H1 (cell line): Measurements from ENCODE around the gene GABPB2. TPM values are rescaled to one million over a fixed set of nuclear protein-coding genes. Genes with fewer than 3 reads are reported as not detected.

ENCODE experiments used
- CTCF ChIA-PET: fragments of 300-600 bp; sonication (Branson Sonifier 250); formaldehyde crosslinking; loops from one replicate; lab custom pipeline; 2021; ENCODE audit not compliant: partially characterized antibody; lab: Charles Lee
- POLR2A ChIA-PET: fragments of 300-600 bp; sonication (Branson Sonifier 250); formaldehyde crosslinking; loops from one replicate; lab custom pipeline; 2021; ENCODE audit warnings: inconsistent platforms; ENCODE audit not compliant: partially characterized antibody; lab: Charles Lee
- DNase-seq, 2 experiments: peaks; one replicate each; pipeline versions ENCODE4 v3.0.0 to v3.0.0-alpha.2; 2010 to 2022; ENCODE audit warnings: low spot score in 2 of 2, low read depth in 1 of 2, mixed read lengths in 1 of 2
- FAIRE-seq: peaks from 2 replicates; lab custom pipeline; 2011; peaks lifted over from hg19 to GRCh38; lab: Jason Lieb, UNC
- H2AFZ ChIP-seq: 2 replicates; pipeline ENCODE4 v1.8.1; 2012; ENCODE audit warnings: low read length, inconsistent platforms
- H2AK5ac ChIP-seq: 2 replicates; pipeline ENCODE4 v1.6.1; 2013; ENCODE audit warnings: low read depth, low read length
- H2BK120ac ChIP-seq: replicated peaks from 2 replicates; pipeline ENCODE3; 2013; ENCODE audit warnings: low read depth, low read length, inconsistent platforms
- H2BK12ac ChIP-seq: 2 replicates; pipeline ENCODE4 v1.6.1; 2013; ENCODE audit warnings: low read depth, low read length
- H2BK15ac ChIP-seq: 2 replicates; pipeline ENCODE4 v1.6.1; 2013; ENCODE audit warnings: low read length
- H2BK20ac ChIP-seq: 2 replicates; pipeline ENCODE4 v1.6.1; 2013; ENCODE audit warnings: low read length
- H2BK5ac ChIP-seq: 2 replicates; pipeline ENCODE4 v1.6.1; 2013; ENCODE audit warnings: low read depth, low read length
- H3K14ac ChIP-seq: 2 replicates; pipeline ENCODE4 v1.6.1; 2013; ENCODE audit warnings: inconsistent platforms; ENCODE audit not compliant: insufficient read length
- H3K18ac ChIP-seq: 2 replicates; pipeline ENCODE4 v1.6.1; 2013; ENCODE audit warnings: low read length; ENCODE audit errors: extremely low read depth
- H3K23ac ChIP-seq: 2 replicates; pipeline ENCODE4 v1.6.1; 2013; ENCODE audit warnings: inconsistent platforms; ENCODE audit not compliant: insufficient read length
- H3K23me2 ChIP-seq: 2 replicates; pipeline ENCODE4 v1.6.1; 2013; ENCODE audit warnings: low read depth, low read length
- H3K27ac ChIP-seq: 2 replicates; pipeline ENCODE4 v1.6.1; 2011; ENCODE audit warnings: low read depth, low read length, inconsistent platforms
- H3K27me3 ChIP-seq, 4 experiments: replicated peaks in 1 of 4; 1 replicate in 1 of 4; 2 replicates in 3 of 4; pipeline versions ENCODE4 v1.6.1 to v1.8.1; 2011 to 2013; ENCODE audit warnings: low read length in 3 of 4, mild to moderate bottlenecking in 3 of 4, inconsistent platforms in 2 of 4, mixed read lengths in 2 of 4, moderate library complexity in 1 of 4; ENCODE audit not compliant: control insufficient read depth in 3 of 4, insufficient read depth in 3 of 4; ENCODE audit errors: extremely low read depth in 1 of 4
- H3K36me3 ChIP-seq, 4 experiments: 2 replicates each; pipeline versions ENCODE4 v1.6.1 to v1.8.1; 2011 to 2013; ENCODE audit warnings: mild to moderate bottlenecking in 4 of 4, low read length in 3 of 4, moderate library complexity in 2 of 4, control low read depth in 1 of 4, inconsistent platforms in 1 of 4; ENCODE audit not compliant: insufficient read depth in 4 of 4, control insufficient read depth in 2 of 4
- H3K4ac ChIP-seq: replicated peaks from 2 replicates; pipeline ENCODE3; 2013; ENCODE audit warnings: low read length, low read depth, mixed read lengths, inconsistent platforms; ENCODE audit not compliant: insufficient read length
- H3K4me1 ChIP-seq, 4 experiments: replicated peaks in 1 of 4; 1 replicate in 1 of 4; 2 replicates in 3 of 4; pipeline versions ENCODE4 v1.6.1 to v1.8.1; 2011 to 2013; ENCODE audit warnings: low read length in 3 of 4, inconsistent platforms in 2 of 4, mixed read lengths in 1 of 4; ENCODE audit not compliant: insufficient read depth in 4 of 4, control insufficient read depth in 3 of 4
- H3K4me2 ChIP-seq, 2 experiments: 2 replicates each; pipeline versions ENCODE4 v1.6.1 to v1.8.1; 2011 to 2013; ENCODE audit warnings: low read depth in 2 of 2, low read length in 2 of 2, control low read depth in 1 of 2, inconsistent platforms in 1 of 2, mild to moderate bottlenecking in 1 of 2; ENCODE audit not compliant: insufficient read depth in 1 of 2
- H3K4me3 ChIP-seq, 4 experiments: fragments of 200-600, 300-600 bp in 1 of 4; sonication (generic), shearing (Covaris generic), sonication (Bioruptor Twin) in 1 of 4; 2 replicates each; pipeline versions ENCODE4 v1.5.1 to v1.8.1; 2011 to 2016; ENCODE audit warnings: low read length in 4 of 4, low read depth in 3 of 4, control low read depth in 2 of 4, inconsistent platforms in 2 of 4, mild to moderate bottlenecking in 2 of 4, mixed read lengths in 1 of 4, moderate library complexity in 1 of 4; ENCODE audit not compliant: insufficient read depth in 2 of 4; ENCODE audit errors: extremely low read depth in 1 of 4
- H3K56ac ChIP-seq: replicated peaks from 2 replicates; pipeline ENCODE3; 2013; ENCODE audit warnings: low read depth, mild to moderate bottlenecking, mixed read lengths, low read length, inconsistent platforms; ENCODE audit not compliant: insufficient read length
- H3K79me1 ChIP-seq: 2 replicates; pipeline ENCODE4 v1.6.1; 2013; ENCODE audit warnings: low read depth, low read length, control low read depth
- H3K79me2 ChIP-seq, 2 experiments: 2 replicates each; pipeline versions ENCODE4 v1.6.1 to v1.8.1; 2012 to 2013; ENCODE audit warnings: low read length in 2 of 2, mild to moderate bottlenecking in 2 of 2, inconsistent platforms in 1 of 2; ENCODE audit not compliant: insufficient read depth in 2 of 2, control insufficient read depth in 1 of 2
- H3K9ac ChIP-seq, 4 experiments: replicated peaks in 1 of 4; 1 replicate in 1 of 4; 2 replicates in 3 of 4; pipeline versions ENCODE4 v1.6.1 to v1.8.1; 2011 to 2013; ENCODE audit warnings: low read depth in 3 of 4, low read length in 3 of 4, control low read depth in 2 of 4, mild to moderate bottlenecking in 2 of 4, moderate library complexity in 2 of 4, inconsistent platforms in 1 of 4; ENCODE audit errors: extremely low read depth in 1 of 4
- H3K9me3 ChIP-seq, 2 experiments: 2 replicates each; pipeline versions ENCODE4 v1.6.1 to v1.8.1; 2012 to 2013; ENCODE audit warnings: mild to moderate bottlenecking in 2 of 2, moderate library complexity in 2 of 2, control low read depth in 1 of 2, inconsistent platforms in 1 of 2, low read depth in 1 of 2, low read length in 1 of 2, mixed read lengths in 1 of 2; ENCODE audit not compliant: insufficient read depth in 2 of 2
- H4K20me1 ChIP-seq, 2 experiments: replicated peaks in 1 of 2; 2 replicates each; pipeline versions ENCODE3 to v1.8.1; 2011 to 2013; ENCODE audit warnings: inconsistent platforms in 2 of 2, low read length in 2 of 2, mild to moderate bottlenecking in 1 of 2; ENCODE audit not compliant: insufficient read depth in 2 of 2, control insufficient read depth in 1 of 2
- H4K5ac ChIP-seq: 2 replicates; pipeline ENCODE4 v1.6.1; 2013; ENCODE audit warnings: low read length, low read depth, mixed read lengths, inconsistent platforms; ENCODE audit not compliant: insufficient read length
- H4K8ac ChIP-seq: 2 replicates; pipeline ENCODE4 v1.8.0; 2013; ENCODE audit warnings: mild to moderate bottlenecking, moderate library complexity, low read length, inconsistent platforms; ENCODE audit not compliant: insufficient read depth; ENCODE audit errors: extremely low read depth
- H4K91ac ChIP-seq: replicated peaks from 2 replicates; pipeline ENCODE3; 2013; ENCODE audit warnings: low read length, mixed read lengths, inconsistent platforms; ENCODE audit not compliant: insufficient read length
- CREB1 ChIP-seq: IDR thresholded peaks from 2 replicates; pipeline ENCODE4 v1.6.1; 2012; ENCODE audit warnings: inconsistent platforms
- CTBP2 ChIP-seq: IDR thresholded peaks from 2 replicates; pipeline ENCODE4 v1.7.0; 2011; ENCODE audit warnings: borderline replicate concordance, mild to moderate bottlenecking, moderate library complexity, mixed read lengths, low read length; ENCODE audit not compliant: insufficient read depth, insufficient read length
- EGR1 ChIP-seq: IDR thresholded peaks from 2 replicates; pipeline ENCODE4 v1.6.1; 2011; ENCODE audit warnings: low read depth, low read length, borderline replicate concordance
- EZH2 ChIP-seq: fragments of 200-600 bp; sonication (generic); IDR thresholded peaks from 2 replicates; pipeline ENCODE4 v1.7.1; 2012; ENCODE audit warnings: low read depth, mild to moderate bottlenecking, moderate library complexity, low read length, inconsistent platforms; ENCODE audit not compliant: severe bottlenecking
- NANOG ChIP-seq: IDR thresholded peaks from 2 replicates; pipeline ENCODE4 v1.6.1; 2011; ENCODE audit warnings: low read length, low read depth, mild to moderate bottlenecking, inconsistent platforms; ENCODE audit not compliant: insufficient read depth, poor library complexity, severe bottlenecking
- POLR2A ChIP-seq, 2 experiments: IDR thresholded peaks; 1 replicate in 1 of 2; 2 replicates in 1 of 2; pipeline ENCODE4 v1.6.1; 2011; ENCODE audit warnings: low read depth in 2 of 2, low read length in 2 of 2, mild to moderate bottlenecking in 2 of 2; ENCODE audit errors: control extremely low read depth in 1 of 2
- RXRA ChIP-seq: IDR thresholded peaks from 2 replicates; pipeline ENCODE4 v1.6.1; 2011; ENCODE audit warnings: low read depth, mild to moderate bottlenecking, low read length, moderate library complexity; ENCODE audit not compliant: insufficient read depth
- TBP ChIP-seq: IDR thresholded peaks from 2 replicates; pipeline ENCODE4 v1.6.1; 2011; ENCODE audit warnings: low read depth, low read length, improper control_type of control experiment
- USF2 ChIP-seq: IDR thresholded peaks from 2 replicates; pipeline ENCODE4 v1.6.1; 2011; ENCODE audit warnings: low read length, improper control_type of control experiment
- YY1 ChIP-seq: IDR thresholded peaks from 2 replicates; pipeline ENCODE4 v1.6.1; 2011; ENCODE audit warnings: low read depth, mild to moderate bottlenecking, low read length
- ZNF274 ChIP-seq: IDR thresholded peaks from 2 replicates; pipeline ENCODE4 v1.7.0; 2012; ENCODE audit warnings: low read length, borderline replicate concordance; ENCODE audit errors: extremely low read depth
- WGBS, 2 experiments: shearing (Covaris generic) in 1 of 2; methylation state at CpG; one replicate each; pipeline versions ENCODE4 v1.1.6 to v1.1.7; 2013 to 2015; ENCODE audit warnings: low lambda C conversion rate in 2 of 2, mixed read lengths in 2 of 2, inconsistent platforms in 1 of 2, low coverage in 1 of 2, missing lambda C conversion rate in 1 of 2; ENCODE audit not compliant: insufficient replicate concordance in 2 of 2, insufficient coverage in 1 of 2, insufficient read length in 1 of 2; ENCODE audit errors: extremely low coverage in 1 of 2, missing lambda C conversion rate in 1 of 2; 5-methylcytosine and 5-hydroxymethylcytosine counted together
- polyA plus RNA-seq, 7 experiments: library from polyadenylated mRNA; depleted of rRNA in 3 of 7; stranded (reverse) in 5 of 7; unstranded in 2 of 7; fragments of >200 nt in 5 of 7; fragments of 200-250 nt in 2 of 7; gene quantifications; 1 replicate in 5 of 7; 2 replicates in 1 of 7; 4 replicates in 1 of 7; pipeline versions ENCODE4 v1.2.1 to v1.2.3, GENCODE V29; 2011 to 2013; ENCODE audit warnings: missing spikeins in 2 of 7, mixed read lengths in 2 of 7
- total RNA-seq: library from RNA; stranded (reverse); fragmentation: NEBNext Ultra II Directional; extraction: Animal tissue kit (Norgen Biotek cat#: 25700); gene quantifications from 2 replicates; pipeline ENCODE4 v1.2.1, GENCODE V29; 2021

GABPB2 gene
- total and polyA plus RNA-seq, 2 of the 8 experiments (the other 6 are each of a cell fraction or from before 2014, with no cell fraction given) = 1.8 to 2.4 TPM

DNA sequence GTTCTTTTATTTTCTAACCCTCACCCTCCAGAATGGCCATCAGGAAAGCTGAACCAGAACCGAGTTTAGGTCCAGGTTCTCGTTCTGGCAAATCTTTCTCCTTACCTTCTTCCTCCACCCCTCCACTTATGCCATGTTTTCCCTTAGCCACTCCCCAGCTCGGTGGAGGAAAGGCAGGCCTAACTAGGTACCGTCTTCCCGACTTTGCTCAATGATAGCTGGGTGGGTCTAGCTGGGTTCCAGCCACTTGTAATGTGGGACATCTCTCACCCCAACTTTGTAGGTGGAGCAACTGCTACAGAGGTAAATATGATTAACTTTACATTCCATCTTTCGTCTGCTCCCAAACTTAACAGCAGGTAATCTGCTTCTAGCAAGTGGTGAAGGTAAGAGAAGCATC lies 33.5 kb upstream of the GABPB2 start:
- Histone ChIP-seq H3K14ac (no peak overlapping the region), H2BK5ac (no peak overlapping the region), H2BK12ac (no peak overlapping the region), H2BK20ac (no peak overlapping the region; the same call in 1 of the 2 replicates), H4K91ac (no peak overlapping the region), H3K56ac (no peak overlapping the region), H3K4me2 (peak overlapping the region in 1 of 2 experiments; percentile 20; a peak in 1 of 4 replicates), H3K9me3 (no peaks in the 10 kb centered on the region), H4K5ac (no peak overlapping the region), H4K20me1 (no peaks in the 10 kb centered on the region), H4K8ac (no peak overlapping the region), H2AK5ac (no peak overlapping the region), H3K4ac (no peak overlapping the region), H3K79me2 (no peaks in the 10 kb centered on the region), H3K4me1 (peaks cover 0 to 3% (median 0%) of the 10 kb centered on the region in 4 experiments; a peak in 3 of 7 replicates), H2BK15ac (no peak overlapping the region), H3K27me3 (no peaks in the 10 kb centered on the region), H3K23me2 (no peaks in the 10 kb centered on the region), H3K18ac (no peak overlapping the region), H2BK120ac (no peak overlapping the region), H2AFZ (no peak overlapping the region), H3K27ac (no peak overlapping the region), H3K36me3 (peaks cover 0 to 12% (median 6%) of the 10 kb centered on the region in 4 experiments; a peak in 4 of 8 replicates), H3K4me3 (peak overlapping the region in 1 of 4 experiments; percentile 41; a peak in 2 of 8 replicates), H3K23ac (no peak overlapping the region), H3K79me1 (no peaks in the 10 kb centered on the region), H3K9ac (no peak overlapping the region)
- no peak for FAIRE-seq
- 85% methylated on average over 6 of the region's 6 CpGs; no CpG with 5 or more reads in 1 of the 2 experiments for WGBS, 2 experiments
- no peak for DNase-seq
- ChIA-PET CTCF (interaction anchor here (0.6 to 2.3 kb wide), 6 partner anchors 11 to 723 kb away, joined by 3 to 7 read pairs (median 4); no protein-coding TSS in a partner anchor), POLR2A (interaction anchor here (0.8 to 6.4 kb wide), 3 partner anchors 11 to 461 kb away, joined by 4 to 58 read pairs (median 5); partner anchors contain the start of gene C1orf56)
- TF ChIP-seq USF2 (no peak), CTBP2 (no peak), TBP (no peak), CREB1 (no peak), YY1 (no peak), RXRA (no peak), ZNF274 (no peak), EZH2 (no peak), EGR1 (no peak), NANOG (no peak), POLR2A (IDR thresholded peaks at IDR 0.05; ENCODE audit: control extremely low read depth in 1 of 2, low read depth in 2 of 2, low read length in 2 of 2) (no peak)
